Measurements from ENCODE around the gene C1QTNF3. TPM values are rescaled to one million over a fixed set of nuclear protein-coding genes. Genes with fewer than 3 reads are reported as not detected.

Gene C1QTNF3
- total and polyA plus RNA-seq, 2 of the 8 experiments (the other 6 are each of a cell fraction or from before 2014, with no cell fraction given) = 1.0 to 1.2 TPM

DNA sequence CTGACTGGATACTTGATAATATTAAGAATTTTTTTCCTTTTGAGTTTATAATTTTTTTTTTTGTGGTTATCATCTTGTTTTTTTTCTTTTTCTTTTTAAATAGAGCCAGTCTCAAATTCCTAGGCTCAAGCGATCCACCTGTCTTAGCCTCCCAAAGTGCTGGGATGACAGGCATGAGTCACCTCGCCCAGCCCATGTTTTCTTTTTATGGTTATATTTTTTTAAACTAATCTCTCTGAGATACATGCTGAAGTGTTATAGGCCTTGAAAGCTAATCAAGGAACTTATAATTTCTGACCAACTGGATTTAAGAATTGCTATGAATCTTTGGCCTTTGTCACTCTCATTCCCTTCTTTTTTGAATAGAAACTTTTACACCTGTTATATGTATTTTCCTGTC lies 28.4 kb downstream of the C1QTNF3 start:
- Histone ChIP-seq H2BK20ac (ENCODE audit: low read length) (no peak overlapping the region), H4K91ac (replicated peaks; ENCODE audit: insufficient read length, low read length) (no peak overlapping the region), H3K4ac (replicated peaks; ENCODE audit: insufficient read length, low read depth, low read length) (no peak overlapping the region), H3K79me1 (ENCODE audit: low read depth, low read length) (no peaks in the 10 kb centered on the region), H2BK12ac (ENCODE audit: low read depth, low read length) (no peak overlapping the region), H3K36me3 (ENCODE audit: control insufficient read depth in 2 of 4, insufficient read depth in 4 of 4, low read length in 3 of 4) (no peaks in the 10 kb centered on the region), H3K9me3 (ENCODE audit: insufficient read depth in 2 of 2, low read depth in 1 of 2, low read length in 1 of 2) (no peaks in the 10 kb centered on the region), H3K18ac (ENCODE audit: extremely low read depth, low read length) (no peak overlapping the region), H2BK15ac (ENCODE audit: low read length) (no peak overlapping the region), H3K4me2 (ENCODE audit: insufficient read depth in 1 of 2, low read depth in 2 of 2, low read length in 2 of 2) (no peak overlapping the region), H3K23ac (ENCODE audit: insufficient read length) (no peak overlapping the region), H4K5ac (ENCODE audit: insufficient read length, low read depth, low read length) (no peak overlapping the region), H4K8ac (ENCODE audit: extremely low read depth, insufficient read depth, low read length) (no peak overlapping the region), H3K27ac (ENCODE audit: low read depth, low read length) (no peak overlapping the region), H2BK5ac (ENCODE audit: low read depth, low read length) (no peak overlapping the region), H3K4me3 (ENCODE audit: extremely low read depth in 1 of 4, insufficient read depth in 2 of 4, low read depth in 3 of 4, low read length in 4 of 4) (no peak overlapping the region), H3K14ac (ENCODE audit: insufficient read length) (no peak overlapping the region), H3K23me2 (ENCODE audit: low read depth, low read length) (no peaks in the 10 kb centered on the region), H4K20me1 (replicated peaks in 1 of 2; ENCODE audit: control insufficient read depth in 1 of 2, insufficient read depth in 2 of 2, low read length in 2 of 2) (no peaks in the 10 kb centered on the region), H2BK120ac (replicated peaks; ENCODE audit: low read depth, low read length) (no peak overlapping the region), H3K9ac (replicated peaks in 1 of 4; ENCODE audit: extremely low read depth in 1 of 4, low read depth in 3 of 4, low read length in 3 of 4) (no peak overlapping the region), H2AK5ac (ENCODE audit: low read depth, low read length) (no peak overlapping the region), H3K27me3 (replicated peaks in 1 of 4; ENCODE audit: control insufficient read depth in 3 of 4, extremely low read depth in 1 of 4, insufficient read depth in 3 of 4, low read length in 3 of 4) (no peaks in the 10 kb centered on the region), H3K79me2 (ENCODE audit: control insufficient read depth in 1 of 2, insufficient read depth in 2 of 2, low read length in 2 of 2) (no peaks in the 10 kb centered on the region), H2AFZ (ENCODE audit: low read length) (no peak overlapping the region), H3K56ac (replicated peaks; ENCODE audit: insufficient read length, low read depth, low read length) (no peak overlapping the region), H3K4me1 (replicated peaks in 1 of 4; ENCODE audit: control insufficient read depth in 3 of 4, insufficient read depth in 4 of 4, low read length in 3 of 4) (no peaks in the 10 kb centered on the region)
- ChIA-PET CTCF (ENCODE audit: partially characterized antibody) (no interaction called here), POLR2A (ENCODE audit: partially characterized antibody) (no interaction called here)
- FAIRE-seq (no peak), DNase-seq (ENCODE audit: low read depth in 1 of 2, low spot score in 2 of 2) (no peak)
- WGBS, 2 experiments (ENCODE audit: extremely low coverage in 1 of 2, insufficient coverage in 1 of 2, insufficient read length in 1 of 2, insufficient replicate concordance in 2 of 2, low coverage in 1 of 2, low lambda C conversion rate in 2 of 2, missing lambda C conversion rate in 1 of 2) = 98% methylated on average over 2 of the region's 2 CpGs; no CpG with 5 or more reads in 1 of the 2 experiments
- TF ChIP-seq EP300 (IDR thresholded peaks at IDR 0.05; ENCODE audit: borderline replicate concordance in 1 of 2, low read depth in 2 of 2, low read length in 2 of 2) (no peak), TAF7 (optimal IDR thresholded peaks at IDR 0.05; ENCODE audit: borderline replicate concordance, low read depth, low read length) (no peak), SRF (IDR thresholded peaks at IDR 0.05; ENCODE audit: low read depth, low read length) (no peak), E2F6 (IDR thresholded peaks at IDR 0.05) (no peak), SIRT6 (IDR thresholded peaks at IDR 0.05; ENCODE audit: low read length) (no peak), EGR1 (IDR thresholded peaks at IDR 0.05; ENCODE audit: borderline replicate concordance, low read depth, low read length) (no peak), ATF3 (IDR thresholded peaks at IDR 0.05; ENCODE audit: insufficient read depth, low read depth, low read length) (no peak), SP1 (IDR thresholded peaks at IDR 0.05; ENCODE audit: low read depth, low read length) (no peak), SUZ12 (IDR thresholded peaks at IDR 0.05; ENCODE audit: low read length) (no peak), CBX5 (IDR thresholded peaks at IDR 0.05; ENCODE audit: low read depth, low read length) (no peak), MAFK (IDR thresholded peaks at IDR 0.05; ENCODE audit: low read depth, low read length) (no peak), SIX5 (IDR thresholded peaks at IDR 0.05; ENCODE audit: low read depth, low read length) (no peak), JUND (IDR thresholded peaks at IDR 0.05; ENCODE audit: low read length) (no peak)
- TF ChIP-seq, protein P1, sequence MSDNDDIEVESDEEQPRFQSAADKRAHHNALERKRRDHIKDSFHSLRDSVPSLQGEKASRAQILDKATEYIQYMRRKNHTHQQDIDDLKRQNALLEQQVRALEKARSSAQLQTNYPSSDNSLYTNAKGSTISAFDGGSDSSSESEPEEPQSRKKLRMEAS (IDR thresholded peaks at IDR 0.05) = no peak
